ENCODE measurements around the gene FBXO15.

GRCh38 chr18:74179623-74180199, 32.1 kb upstream of the FBXO15 start:
- TF ChIP-seq, protein P1, sequence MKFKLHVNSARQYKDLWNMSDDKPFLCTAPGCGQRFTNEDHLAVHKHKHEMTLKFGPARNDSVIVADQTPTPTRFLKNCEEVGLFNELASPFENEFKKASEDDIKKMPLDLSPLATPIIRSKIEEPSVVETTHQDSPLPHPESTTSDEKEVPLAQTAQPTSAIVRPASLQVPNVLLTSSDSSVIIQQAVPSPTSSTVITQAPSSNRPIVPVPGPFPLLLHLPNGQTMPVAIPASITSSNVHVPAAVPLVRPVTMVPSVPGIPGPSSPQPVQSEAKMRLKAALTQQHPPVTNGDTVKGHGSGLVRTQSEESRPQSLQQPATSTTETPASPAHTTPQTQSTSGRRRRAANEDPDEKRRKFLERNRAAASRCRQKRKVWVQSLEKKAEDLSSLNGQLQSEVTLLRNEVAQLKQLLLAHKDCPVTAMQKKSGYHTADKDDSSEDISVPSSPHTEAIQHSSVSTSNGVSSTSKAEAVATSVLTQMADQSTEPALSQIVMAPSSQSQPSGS (IDR thresholded peaks at IDR 0.05; ENCODE audit: low read length), result no peak
- TF ChIP-seq CTCF (IDR thresholded peaks at IDR 0.05; ENCODE audit: control extremely low read depth in 1 of 3, insufficient read depth in 1 of 3, low read depth in 1 of 3, low read length in 3 of 3) (no peak), POLR2A (IDR thresholded peaks at IDR 0.05; ENCODE audit: control extremely low read depth in 1 of 2, low read depth in 2 of 2, low read length in 2 of 2) (no peak), ATF3 (IDR thresholded peaks at IDR 0.05; ENCODE audit: insufficient read depth, low read depth, low read length) (no peak), CHD7 (IDR thresholded peaks at IDR 0.05; ENCODE audit: insufficient replicate concordance, low read length) (no peak), TBP (IDR thresholded peaks at IDR 0.05; ENCODE audit: low read depth, low read length) (no peak), JUND (IDR thresholded peaks at IDR 0.05; ENCODE audit: low read length) (no peak), MAFK (IDR thresholded peaks at IDR 0.05; ENCODE audit: low read depth, low read length) (no peak), CEBPB (IDR thresholded peaks at IDR 0.05; ENCODE audit: low read depth, low read length) (no peak), YY1 (IDR thresholded peaks at IDR 0.05; ENCODE audit: low read depth, low read length) (no peak), GTF2F1 (IDR thresholded peaks at IDR 0.05; ENCODE audit: borderline replicate concordance, low read depth, low read length) (no peak)
- TF ChIP-seq, protein P2, sequence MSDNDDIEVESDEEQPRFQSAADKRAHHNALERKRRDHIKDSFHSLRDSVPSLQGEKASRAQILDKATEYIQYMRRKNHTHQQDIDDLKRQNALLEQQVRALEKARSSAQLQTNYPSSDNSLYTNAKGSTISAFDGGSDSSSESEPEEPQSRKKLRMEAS (IDR thresholded peaks at IDR 0.05), result no peak
